K562 (cell line): ENCODE results near the gene ERC2. TPM values are rescaled to one million over a fixed set of nuclear protein-coding genes. Genes with fewer than 3 reads are reported as not detected.

Experiments used
- ATAC-seq: fragments of 200-7000 bp; cut with Tn5 transposase; 3 replicates; pipeline ENCODE4 v1.9.1; 2020; ENCODE audit warnings: moderate library complexity
- BruUV-seq: library from RNA; stranded (reverse); fragments of 400-500 nt; replicated peaks from 2 replicates; lab custom pipeline; 2021; lab: Mats Ljungman, UMichigan
- CTCF ChIA-PET: fragments of 300-600 bp; formaldehyde crosslinking; extraction: SDS; loops from one replicate; lab custom pipeline; 2021; ENCODE audit warnings: low intra/inter-chr PET ratio; lab: Yijun Ruan, JAX
- POLR2A ChIA-PET: fragments of 300-600, 350-650 bp; sonication (Branson Sonifier 250); formaldehyde crosslinking; extraction: SDS; loops from one replicate; lab custom pipeline; 2021; ENCODE audit warnings: antibody characterized with exemption, inconsistent platforms; lab: Yijun Ruan, JAX
- DNase-seq, 4 experiments: peaks; one replicate each; pipeline versions ENCODE4 v3.0.0 to v3.0.0-alpha.2; 2011 to 2018; ENCODE audit warnings: low spot score in 3 of 4, mixed read lengths in 3 of 4; ENCODE audit errors: extremely low read depth in 1 of 4
- FAIRE-seq: peaks from 2 replicates; lab custom pipeline; 2011; peaks lifted over from hg19 to GRCh38; lab: Jason Lieb, UNC
- H2AFZ ChIP-seq: 2 replicates; pipeline ENCODE4 v1.6.0; 2011; ENCODE audit warnings: low read depth, low read length, control low read depth, inconsistent platforms
- H3K27ac ChIP-seq: fragments of 200-600 bp; 3 replicates; pipeline ENCODE4 v1.8.0; 2011; ENCODE audit warnings: low read depth, mild to moderate bottlenecking, control low read depth, inconsistent platforms, low read length, moderate library complexity, mixed read lengths; ENCODE audit errors: extremely low read depth
- H3K27me3 ChIP-seq, 2 experiments: fragments of 300-600 bp in 1 of 2; 2 replicates in 1 of 2; 3 replicates in 1 of 2; pipeline versions ENCODE4 v1.6.0 to v1.8.0; 2011; ENCODE audit warnings: inconsistent platforms in 2 of 2, low read length in 2 of 2, mild to moderate bottlenecking in 1 of 2, mixed read lengths in 1 of 2, moderate library complexity in 1 of 2; ENCODE audit not compliant: control insufficient read depth in 2 of 2, insufficient read depth in 2 of 2
- H3K36me3 ChIP-seq: fragments of 300-600 bp; 3 replicates; pipeline ENCODE4 v1.8.0; 2011; ENCODE audit warnings: mild to moderate bottlenecking, low read length, inconsistent platforms; ENCODE audit not compliant: control insufficient read depth, insufficient read depth
- H3K4me1 ChIP-seq, 2 experiments: fragments of 200-600 bp in 1 of 2; replicated peaks in 1 of 2; 2 replicates in 1 of 2; 3 replicates in 1 of 2; pipeline versions ENCODE4 v1.5.1 to v1.8.0; 2011; ENCODE audit warnings: inconsistent platforms in 2 of 2, low read length in 2 of 2, mild to moderate bottlenecking in 1 of 2, mixed read lengths in 1 of 2, moderate library complexity in 1 of 2; ENCODE audit not compliant: control insufficient read depth in 2 of 2, insufficient read depth in 2 of 2
- H3K4me2 ChIP-seq: 2 replicates; pipeline ENCODE4 v1.6.1; 2011; ENCODE audit warnings: low read length, control low read depth, inconsistent platforms, mixed read lengths; ENCODE audit not compliant: insufficient read depth
- H3K4me3 ChIP-seq: fragments of 200-600 bp; sonication (generic), shearing (Covaris generic); 2 replicates; pipeline ENCODE4 v1.5.1; 2016; ENCODE audit warnings: control low read depth, inconsistent platforms
- H3K79me2 ChIP-seq: fragments of 200-600 bp; 3 replicates; pipeline ENCODE4 v1.8.0; 2011; ENCODE audit warnings: low read length, inconsistent platforms; ENCODE audit not compliant: control insufficient read depth, insufficient read depth
- H3K9ac ChIP-seq, 2 experiments: 2 replicates each; pipeline versions ENCODE4 v1.6.0 to v1.6.1; 2011; ENCODE audit warnings: low read depth in 2 of 2, low read length in 2 of 2, control low read depth in 1 of 2, inconsistent platforms in 1 of 2, mild to moderate bottlenecking in 1 of 2, mixed read lengths in 1 of 2; ENCODE audit not compliant: insufficient read depth in 1 of 2
- H3K9me1 ChIP-seq: one replicate; pipeline ENCODE4 v1.6.0; 2011; ENCODE audit warnings: inconsistent platforms, mild to moderate bottlenecking, low read length, moderate library complexity; ENCODE audit not compliant: control insufficient read depth, insufficient read depth
- H3K9me3 ChIP-seq: replicated peaks from 2 replicates; pipeline ENCODE4 v1.5.1; 2011; ENCODE audit warnings: low read depth, low read length, inconsistent platforms; ENCODE audit not compliant: control insufficient read depth, insufficient read depth
- H4K20me1 ChIP-seq: replicated peaks from 2 replicates; pipeline ENCODE4 v1.6.1; 2011; ENCODE audit warnings: low read length, inconsistent platforms, mixed read lengths; ENCODE audit not compliant: control insufficient read depth, insufficient read depth
- DACH1 ChIP-seq: fragments of 450-650 bp; IDR thresholded peaks from 2 replicates; pipeline ENCODE4 v1.6.1; 2018; ENCODE audit not compliant: partially characterized antibody
- KAT8 ChIP-seq: fragments of 450-650 bp; IDR thresholded peaks from 2 replicates; pipeline ENCODE4 v1.6.1; 2016; ENCODE audit warnings: low read depth, mild to moderate bottlenecking
- SAFB ChIP-seq: fragments of 200-400 bp; formaldehyde crosslinking; IDR thresholded peaks from 2 replicates; pipeline ENCODE4 v1.6.1; 2017; ENCODE audit warnings: low read depth, low read length, borderline replicate concordance
- SFPQ ChIP-seq: fragments of 200-400 bp; formaldehyde crosslinking; IDR thresholded peaks from 2 replicates; pipeline ENCODE4 v1.6.1; 2017; ENCODE audit warnings: mild to moderate bottlenecking, low read depth, low read length, moderate library complexity
- TFAM ChIP-seq: fragments of 250-450 bp; sonication (Bioruptor Pico); conservative IDR thresholded peaks from 2 replicates; pipeline ENCODE4 v1.5.0; 2021; ENCODE audit warnings: mild to moderate bottlenecking, moderate library complexity
- ZC3H4 ChIP-seq: sonication (generic); formaldehyde crosslinking; IDR thresholded peaks from 2 replicates; pipeline ENCODE4 v1.9.0; 2021; ENCODE audit warnings: missing genetic modification reagents, borderline replicate concordance
- ZNF174 ChIP-seq: fragments of 250-450 bp; sonication (Bioruptor Pico); IDR thresholded peaks from 2 replicates; pipeline ENCODE4 v1.4.0; 2020; ENCODE audit warnings: mild to moderate bottlenecking
- WGBS: fragments of 100-300 bp; shearing (Covaris generic); methylation state at CpG from one replicate; pipeline ENCODE4 v1.1.6; 2016; ENCODE audit warnings: low coverage, mixed read lengths; ENCODE audit not compliant: insufficient coverage; ENCODE audit errors: missing lambda C conversion rate; 5-methylcytosine and 5-hydroxymethylcytosine counted together
- in situ Hi-C: fragments of 300-500 bp; cut with MboI; formaldehyde crosslinking; loops from 4 replicates; pipeline ENCODE4 v1.15.0; 2018; ENCODE audit warnings: inconsistent platforms, mixed read lengths
- intact Hi-C: fragments of 100-400 bp; cut with micrococcal nuclease; formaldehyde crosslinking; loops from 2 replicates; pipeline ENCODE4 v1.14.2; 2022
- polyA plus RNA-seq, 8 experiments: library from polyadenylated mRNA; depleted of rRNA in 4 of 8; stranded (reverse) in 5 of 8; unstranded in 3 of 8; fragments of >200 nt; fragmentation: Nextera tagmentation in 2 of 8; fragmentation: Illumina TruSeq in 1 of 8; extraction: Ambion mirVana in 2 of 8; extraction: Trizol in 1 of 8; gene quantifications; 2 replicates each; pipeline versions ENCODE4 v1.2.1 to v1.2.3, GENCODE V29; 2011 to 2014; ENCODE audit warnings: inconsistent platforms in 1 of 8, missing spikeins in 1 of 8
- total RNA-seq, 7 experiments: library from RNA; depleted of rRNA in 6 of 7; stranded (reverse); fragments of >200 nt in 6 of 7; fragmentation: Illumina TruSeq in 2 of 7; extraction: Trizol in 2 of 7; gene quantifications; 2 replicates each; pipeline versions ENCODE4 v1.2.1 to v1.2.3, GENCODE V29; 2011 to 2021; ENCODE audit warnings: low replicate concordance in 1 of 7

ERC2 gene
- total and polyA plus RNA-seq, 9 of the 15 experiments (the other 6 are each of a cell fraction or from before 2014, with no cell fraction given), result 0.04 to 0.18 (median 0.07) TPM; not detected in 2

GRCh38 chr3:56207922-56208321, 260.3 kb downstream of the ERC2 start:
- WGBS, result 4% methylated on average over 4 of the region's 4 CpGs
- FAIRE-seq, result no peak
- H3K9ac ChIP-seq, result no peak overlapping the region
- H3K4me3 ChIP-seq, result no peak overlapping the region
- no TSS peak for BruUV-seq
- H3K4me2 ChIP-seq, result no peak overlapping the region
- H4K20me1 ChIP-seq, result no peaks in the 10 kb centered on the region
- no peak for DNase-seq
- H3K27ac ChIP-seq, result no peak overlapping the region
- H3K36me3 ChIP-seq, result no peaks in the 10 kb centered on the region
- in situ Hi-C loops, result no loop called here
- ChIA-PET POLR2A (no interaction called here), CTCF (no interaction called here)
- no peak for ATAC-seq
- no peaks in the 10 kb centered on the region for H3K9me3 ChIP-seq
- no peak overlapping the region for H2AFZ ChIP-seq
- TF ChIP-seq SAFB (no peak), SFPQ (no peak), DACH1 (no peak), KAT8 (no peak), ZNF174 (no peak), TFAM (CRISPR knock-in tag) (no peak), ZC3H4 (CRISPR knock-in tag) (no peak)
- no peaks in the 10 kb centered on the region for H3K4me1 ChIP-seq
- intact Hi-C loops, result no loop called here
- H3K27me3 ChIP-seq, result no peaks in the 10 kb centered on the region
- no peaks in the 10 kb centered on the region for H3K9me1 ChIP-seq
- no peaks in the 10 kb centered on the region for H3K79me2 ChIP-seq
